Ectodermal cell (in vitro differentiated cells): ENCODE data around the gene IGSF21. TPM values are rescaled to one million over a fixed set of nuclear protein-coding genes. Genes with fewer than 3 reads are reported as not detected.

Experiments
- H3K27ac ChIP-seq: 2 replicates; pipeline ENCODE4 v1.7.0; 2013; ENCODE audit warnings: mild to moderate bottlenecking, low read depth, low read length; ENCODE audit not compliant: insufficient read depth, poor library complexity, severe bottlenecking
- H3K27me3 ChIP-seq: 2 replicates; pipeline ENCODE4 v1.7.0; 2013; ENCODE audit warnings: mild to moderate bottlenecking, low read length; ENCODE audit not compliant: insufficient read depth, control insufficient read depth, poor library complexity, severe bottlenecking
- H3K36me3 ChIP-seq: one replicate; pipeline ENCODE4 v1.7.0; 2013; ENCODE audit warnings: low read length; ENCODE audit not compliant: control insufficient read depth, insufficient read depth
- H3K4me1 ChIP-seq: one replicate; pipeline ENCODE4 v1.7.0; 2013; ENCODE audit warnings: low read length; ENCODE audit not compliant: control insufficient read depth, insufficient read depth
- H3K4me3 ChIP-seq: 2 replicates; pipeline ENCODE4 v1.7.0; 2013; ENCODE audit warnings: low read depth, low read length, control low read depth; ENCODE audit not compliant: insufficient read depth
- H3K9me3 ChIP-seq: 2 replicates; pipeline ENCODE4 v1.7.0; 2013; ENCODE audit warnings: mild to moderate bottlenecking, low read length, moderate library complexity; ENCODE audit not compliant: control insufficient read depth
- WGBS, 2 experiments: methylation state at CpG; one replicate each; pipeline ENCODE4 v1.1.7; 2013; ENCODE audit warnings: missing lambda C conversion rate in 2 of 2; 5-methylcytosine and 5-hydroxymethylcytosine counted together
- polyA plus RNA-seq, 4 experiments: library from polyadenylated mRNA; stranded (reverse); fragments of 50-300 nt; gene quantifications; one replicate each; pipeline ENCODE4 v1.2.3, GENCODE V29; 2013

IGSF21 gene
- 12.4 TPM for polyA plus RNA-seq (2013, experiment 1 of 4)
- 17.5 TPM for polyA plus RNA-seq (2013, experiment 2 of 4)
- 11.6 TPM for polyA plus RNA-seq (2013, experiment 3 of 4)
- 13.5 TPM for polyA plus RNA-seq (2013, experiment 4 of 4)

- Histone ChIP-seq H3K27me3 (peaks cover 61% of the 10 kb centered on the region), H3K36me3 (no peaks in the 10 kb centered on the region), H3K27ac (no peak within 1 kb of the TSS), H3K4me1 (peaks cover 28% of the 10 kb centered on the region), H3K9me3 (no peaks in the 10 kb centered on the region), H3K4me3 (peak within 1 kb of the TSS; percentile 28)
- 1% methylated on average over 103 to 108 of the region's 108 CpGs for WGBS, 2 experiments
These were observed at the start of gene IGSF21 for GRCh38 chr1:18107369-18108298. TSS of gene IGSF21 (plus strand) at chr1:18107798. CDS start at chr1:18108129, 331 bp downstream.

- Histone ChIP-seq H3K9me3 (no peaks in the 10 kb centered on the region), H3K4me3 (no peak overlapping the region), H3K27me3 (no peaks in the 10 kb centered on the region), H3K4me1 (peaks cover 17% of the 10 kb centered on the region), H3K27ac (peak overlapping the region; percentile 16), H3K36me3 (no peaks in the 10 kb centered on the region)
- WGBS, 2 experiments, result 71 to 73% methylated on average over 16 of the region's 16 CpGs
These were observed 49.2 kb upstream of the IGSF21 start for GRCh38 chr1:18058206-18058921.

- no peak overlapping the region for H3K4me3 ChIP-seq
- H3K4me1 ChIP-seq, result peaks cover 17% of the 10 kb centered on the region
- H3K9me3 ChIP-seq, result no peaks in the 10 kb centered on the region
- no peaks in the 10 kb centered on the region for H3K27me3 ChIP-seq
- peak overlapping the region; percentile 16 for H3K27ac ChIP-seq
- no peaks in the 10 kb centered on the region for H3K36me3 ChIP-seq
- whole genome bisulfite sequencing, 2 experiments, result 84 to 89% methylated on average over 7 of the region's 7 CpGs
These were observed 48.5 kb upstream of the IGSF21 start for GRCh38 chr1:18058981-18059605.

- Histone ChIP-seq H3K4me3 (no peak overlapping the region), H3K4me1 (peaks cover 17% of the 10 kb centered on the region), H3K27me3 (no peaks in the 10 kb centered on the region), H3K27ac (no peak overlapping the region), H3K36me3 (no peaks in the 10 kb centered on the region), H3K9me3 (no peaks in the 10 kb centered on the region)
- 94 to 96% methylated on average over 14 of the region's 14 CpGs for WGBS, 2 experiments
These were observed 47.2 kb upstream of the IGSF21 start for GRCh38 chr1:18060366-18060765.

- Histone ChIP-seq H3K27ac (no peak overlapping the region), H3K9me3 (no peaks in the 10 kb centered on the region), H3K27me3 (no peaks in the 10 kb centered on the region), H3K4me1 (peaks cover 13% of the 10 kb centered on the region), H3K36me3 (no peaks in the 10 kb centered on the region), H3K4me3 (no peak overlapping the region)
- 53 to 75% methylated on average over 2 to 3 of the region's 3 CpGs for WGBS, 2 experiments
These were observed 45.4 kb upstream of the IGSF21 start for GRCh38 chr1:18062185-18062584.

GRCh38 chr1:18064534-18064933 lies 43.1 kb upstream of the IGSF21 start:
- 73 to 76% methylated on average over 7 of the region's 7 CpGs for WGBS, 2 experiments
- Histone ChIP-seq H3K27ac (no peak overlapping the region), H3K4me3 (no peak overlapping the region), H3K27me3 (no peaks in the 10 kb centered on the region), H3K36me3 (no peaks in the 10 kb centered on the region), H3K9me3 (no peaks in the 10 kb centered on the region), H3K4me1 (no peaks in the 10 kb centered on the region)

GRCh38 chr1:18066576-18066975 lies 41.0 kb upstream of the IGSF21 start:
- Histone ChIP-seq H3K36me3 (no peaks in the 10 kb centered on the region), H3K27ac (no peak overlapping the region), H3K4me3 (no peak overlapping the region), H3K27me3 (no peaks in the 10 kb centered on the region), H3K4me1 (no peaks in the 10 kb centered on the region), H3K9me3 (no peaks in the 10 kb centered on the region)
- 71 to 80% methylated on average over 5 of the region's 5 CpGs for WGBS, 2 experiments

- Histone ChIP-seq H3K27ac (no peak overlapping the region), H3K27me3 (no peaks in the 10 kb centered on the region), H3K4me1 (peaks cover 5% of the 10 kb centered on the region), H3K36me3 (no peaks in the 10 kb centered on the region), H3K9me3 (no peaks in the 10 kb centered on the region), H3K4me3 (no peak overlapping the region)
- WGBS, 2 experiments, result 95% methylated on average over 4 of the region's 4 CpGs
These were observed 37.7 kb upstream of the IGSF21 start for GRCh38 chr1:18069903-18070302.

- Histone ChIP-seq H3K4me3 (no peak overlapping the region), H3K4me1 (peaks cover 5% of the 10 kb centered on the region), H3K27me3 (no peaks in the 10 kb centered on the region), H3K27ac (no peak overlapping the region), H3K36me3 (no peaks in the 10 kb centered on the region), H3K9me3 (no peaks in the 10 kb centered on the region)
- 86 to 87% methylated on average over 9 of the region's 9 CpGs for WGBS, 2 experiments
These were observed 35.5 kb upstream of the IGSF21 start for GRCh38 chr1:18072066-18072465.
